Neural progenitor cell (in vitro differentiated cells): ENCODE results near the gene STT3A.

Experiments used
- CTCF ChIP-seq: fragments of 200-600 bp; sonication (generic); IDR thresholded peaks from 2 replicates; pipeline ENCODE4 v1.5.1; 2017; ENCODE audit warnings: antibody characterized with exemption, mild to moderate bottlenecking
- EZH2 ChIP-seq: fragments of 200-600 bp; sonication (generic); IDR thresholded peaks from 2 replicates; pipeline ENCODE4 v1.6.1; 2017; ENCODE audit warnings: antibody characterized with exemption, mild to moderate bottlenecking, moderate library complexity
- EZH2phosphoT487 ChIP-seq: fragments of 200-600 bp; sonication (generic); IDR thresholded peaks from 2 replicates; pipeline ENCODE4 v1.6.1; 2017; ENCODE audit warnings: antibody characterized with exemption

DNA sequence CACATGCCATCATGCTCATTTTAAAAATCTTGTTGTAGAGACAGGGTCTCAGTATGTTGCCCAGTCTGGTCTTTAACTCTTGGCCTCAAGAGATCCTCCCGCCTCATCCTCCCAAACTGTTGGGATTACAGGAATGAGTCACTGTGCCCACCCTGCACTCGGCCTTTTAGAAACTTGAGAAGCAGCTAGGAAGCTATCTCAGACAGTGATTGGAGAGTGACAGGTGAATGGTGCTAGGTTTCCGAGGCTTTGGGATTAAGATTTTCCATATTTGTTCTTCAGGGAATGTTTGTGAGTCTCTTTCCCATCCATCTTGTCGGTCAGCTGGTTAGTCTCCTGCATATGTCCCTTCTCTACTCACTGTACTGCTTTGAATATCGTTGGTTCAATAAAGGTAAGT lies 12.8 kb upstream of the STT3A start:
- TF ChIP-seq CTCF (no peak), EZH2 (no peak), EZH2phosphoT487 (no peak)
